ENCODE measurements around the gene NDST4.

- TF ChIP-seq POLR2A (IDR thresholded peaks at IDR 0.05): no peak
- TF ChIP-seq, protein P1, sequence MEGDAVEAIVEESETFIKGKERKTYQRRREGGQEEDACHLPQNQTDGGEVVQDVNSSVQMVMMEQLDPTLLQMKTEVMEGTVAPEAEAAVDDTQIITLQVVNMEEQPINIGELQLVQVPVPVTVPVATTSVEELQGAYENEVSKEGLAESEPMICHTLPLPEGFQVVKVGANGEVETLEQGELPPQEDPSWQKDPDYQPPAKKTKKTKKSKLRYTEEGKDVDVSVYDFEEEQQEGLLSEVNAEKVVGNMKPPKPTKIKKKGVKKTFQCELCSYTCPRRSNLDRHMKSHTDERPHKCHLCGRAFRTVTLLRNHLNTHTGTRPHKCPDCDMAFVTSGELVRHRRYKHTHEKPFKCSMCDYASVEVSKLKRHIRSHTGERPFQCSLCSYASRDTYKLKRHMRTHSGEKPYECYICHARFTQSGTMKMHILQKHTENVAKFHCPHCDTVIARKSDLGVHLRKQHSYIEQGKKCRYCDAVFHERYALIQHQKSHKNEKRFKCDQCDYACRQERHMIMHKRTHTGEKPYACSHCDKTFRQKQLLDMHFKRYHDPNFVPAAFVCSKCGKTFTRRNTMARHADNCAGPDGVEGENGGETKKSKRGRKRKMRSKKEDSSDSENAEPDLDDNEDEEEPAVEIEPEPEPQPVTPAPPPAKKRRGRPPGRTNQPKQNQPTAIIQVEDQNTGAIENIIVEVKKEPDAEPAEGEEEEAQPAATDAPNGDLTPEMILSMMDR (IDR thresholded peaks at IDR 0.05): no peak
- TF ChIP-seq EP300 (IDR thresholded peaks at IDR 0.05): no peak
- TF ChIP-seq POLR2AphosphoS5 (IDR thresholded peaks at IDR 0.05): no peak
These were observed 115.1 kb downstream of the NDST4 start for GRCh38 chr4:114998316-114998715.

All from stomach (tissue), 4 donors.